AG20443 (cell line): Measurements from ENCODE around the gene SP3.

ENCODE experiments used
- DNase-seq: peaks from one replicate; pipeline ENCODE4 v3.0.0; 2012; ENCODE audit warnings: low spot score, mixed read lengths

The SP3 gene

GRCh38 chr2:173942861-173943523 lies 22.2 kb downstream of the SP3 start:
- DNase-seq: no peak

DNA sequence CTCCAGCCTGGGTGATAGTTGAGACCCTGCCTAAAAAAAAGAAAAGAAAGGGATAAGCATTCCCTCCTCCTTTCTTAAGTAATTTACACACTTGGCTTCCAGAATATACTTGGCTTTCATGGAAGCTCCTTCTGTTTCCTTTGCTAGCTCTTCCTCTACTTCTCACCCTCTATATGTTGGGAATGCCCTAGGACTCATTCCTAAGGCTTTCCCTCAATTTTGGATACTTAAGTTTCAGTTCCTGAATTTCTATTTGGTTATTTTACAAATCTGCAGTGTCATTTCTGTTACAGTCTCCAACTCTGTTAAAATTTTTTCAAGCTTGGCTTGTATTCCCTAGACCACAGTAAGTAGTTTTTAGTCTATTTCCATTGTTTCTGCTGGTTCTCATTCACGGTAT lies 23.6 kb downstream of the SP3 start:
- DNase-seq: no peak

GRCh38 chr2:173940208-173941020 lies 24.8 kb downstream of the SP3 start:
- DNase-seq: no peak

GRCh38 chr2:173938700-173939384 lies 26.3 kb downstream of the SP3 start:
- DNase-seq: no peak

- no peak for DNase-seq
Measured at GRCh38 chr2:173935305-173935704, 29.9 kb downstream of the SP3 start.

- DNase-seq: no peak
Measured at GRCh38 chr2:173934895-173935294, 30.3 kb downstream of the SP3 start.

GRCh38 chr2:173931751-173932150 lies 33.4 kb downstream of the SP3 start:
- DNase-seq: no peak

DNA sequence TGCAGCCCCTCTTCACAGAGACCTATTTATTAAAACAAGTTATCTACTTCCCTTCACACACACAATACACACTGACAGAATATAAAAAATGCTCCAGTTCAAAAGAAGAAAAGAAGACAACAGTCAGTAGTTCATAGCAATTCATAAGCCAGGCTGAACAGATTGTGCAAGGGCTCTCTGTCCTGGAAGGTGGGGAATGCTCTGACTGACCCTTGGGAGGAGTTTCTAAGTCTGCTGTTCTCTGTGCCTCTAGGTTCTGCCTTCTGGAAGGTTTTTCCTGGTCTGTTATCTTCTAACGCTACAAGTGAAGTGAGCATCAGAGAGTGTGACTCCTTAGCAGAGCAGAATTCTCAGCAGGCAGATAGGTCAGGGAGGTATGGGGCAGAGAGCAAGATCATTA lies 35.7 kb downstream of the SP3 start:
- DNase-seq: no peak

- DNase-seq: no peak
Measured at GRCh38 chr2:173926875-173927274, 38.3 kb downstream of the SP3 start.

DNA sequence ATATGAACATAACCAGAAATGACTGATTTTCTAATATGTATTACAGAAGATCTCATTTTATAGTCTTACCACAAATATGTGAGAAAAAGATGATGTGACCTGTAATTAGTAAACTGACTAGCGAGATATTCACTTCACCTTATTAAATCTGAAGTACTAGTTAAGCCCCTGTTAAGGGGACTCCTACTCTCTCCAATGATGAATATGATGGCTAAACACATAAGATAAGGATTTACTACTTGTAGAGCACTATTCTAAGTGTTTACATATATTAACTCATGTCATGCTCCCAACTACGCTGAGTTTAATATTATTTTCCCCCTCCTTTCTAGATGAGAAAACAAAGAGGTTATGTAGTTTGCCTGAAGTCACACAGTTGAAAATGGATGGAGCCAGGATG lies 40.9 kb downstream of the SP3 start:
- no peak for DNase-seq

DNA sequence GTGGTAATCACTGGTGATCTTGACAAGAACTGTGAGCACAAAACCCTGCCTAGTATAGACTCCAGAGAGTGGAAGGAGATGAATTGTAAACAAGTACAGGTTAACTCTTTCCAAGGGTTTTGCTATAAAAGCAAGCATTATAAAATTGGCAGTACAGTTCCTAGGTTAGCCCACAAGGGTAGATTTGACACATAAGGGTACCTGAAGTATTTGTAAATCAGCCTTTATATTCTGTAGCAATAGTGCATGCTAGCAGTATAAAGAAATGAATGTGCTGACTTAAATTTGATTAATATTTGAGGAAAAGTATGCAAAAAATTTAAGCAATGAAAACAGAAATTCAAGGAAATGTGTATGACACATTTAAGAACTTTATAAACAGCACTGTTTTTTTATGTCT lies 42.4 kb downstream of the SP3 start:
- no peak for DNase-seq

DNA sequence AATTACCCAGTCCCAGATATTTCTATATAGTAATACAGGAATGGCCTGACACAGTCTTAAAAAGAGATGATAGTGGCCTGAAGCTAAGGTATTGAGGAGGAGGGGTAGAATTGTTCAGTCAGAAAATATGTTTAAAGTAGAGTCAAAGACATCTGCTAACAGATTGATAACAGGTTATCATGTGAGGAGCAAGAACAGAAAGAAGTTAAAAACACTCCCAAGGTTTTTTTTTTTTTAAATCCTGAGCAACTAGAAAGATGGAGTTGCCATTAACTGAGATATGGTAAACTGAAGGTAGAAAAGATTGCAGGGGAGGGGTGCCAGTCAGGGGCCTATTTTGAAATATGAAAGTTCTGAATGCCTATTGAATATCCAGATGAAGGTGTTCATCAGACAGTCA lies 43.1 kb downstream of the SP3 start:
- DNase-seq: no peak

DNA sequence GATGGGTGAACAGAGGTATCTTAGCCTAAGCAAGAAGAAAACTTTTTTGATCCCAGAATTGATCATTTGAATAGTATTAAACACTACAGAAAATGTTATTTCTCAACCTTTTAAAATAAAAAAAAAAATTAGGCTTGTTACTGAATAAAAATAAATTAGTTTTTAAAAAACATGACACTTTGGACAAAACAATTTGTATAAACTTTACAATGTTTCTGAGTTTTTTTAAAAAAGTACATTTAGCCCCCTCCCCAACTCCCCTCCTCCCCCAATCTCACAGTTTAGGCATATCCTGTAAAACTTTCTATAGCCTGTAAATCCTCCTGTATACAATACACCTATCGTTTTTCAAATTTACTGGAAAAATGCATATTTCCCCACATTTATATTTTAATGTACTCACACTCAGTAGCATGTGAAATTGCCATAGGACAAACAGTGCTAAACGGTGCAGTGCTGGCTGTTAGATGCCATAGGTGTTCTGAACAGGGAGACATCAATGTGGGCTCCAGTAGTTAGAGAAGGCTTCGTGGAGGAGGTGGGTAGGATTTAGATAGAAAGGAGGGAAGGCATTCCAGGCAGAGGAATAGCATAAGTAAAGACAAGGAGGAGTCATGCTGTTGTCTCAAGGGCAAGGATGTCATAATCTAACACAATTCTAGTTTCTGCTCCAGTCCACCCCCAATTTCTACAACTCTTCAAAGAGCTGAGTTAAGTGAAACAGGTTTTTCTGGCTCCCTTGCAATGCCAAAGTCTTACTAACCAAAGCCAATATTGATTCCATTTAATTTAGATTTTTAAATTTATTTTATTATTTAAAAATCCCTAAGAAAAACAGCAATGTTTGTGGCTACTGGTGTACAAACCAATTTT lies 50.9 kb downstream of the SP3 start:
- DNase-seq: no peak

DNA sequence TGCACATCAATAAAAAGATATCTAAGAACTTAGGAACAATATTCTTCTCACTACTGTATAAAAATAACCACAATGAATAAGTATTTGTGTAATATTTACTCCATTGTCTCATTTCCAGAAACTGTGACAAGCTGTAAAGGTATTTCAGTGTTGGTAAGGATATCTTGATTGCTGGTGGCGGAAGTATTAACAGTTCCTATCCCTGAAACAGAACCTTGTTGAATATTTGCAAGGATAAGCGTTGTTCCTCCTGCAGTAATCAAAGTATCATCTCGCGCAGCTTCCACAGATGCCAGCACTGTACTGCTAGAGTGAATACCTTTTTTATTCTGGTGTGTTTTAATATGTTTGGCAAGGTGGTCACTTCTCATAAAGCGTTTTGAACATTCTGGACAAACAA lies 55.3 kb downstream of the SP3 start:
- no peak for DNase-seq

GRCh38 chr2:173906626-173907025 lies 58.5 kb downstream of the SP3 start:
- DNase-seq: no peak

- DNase-seq: no peak
Measured at GRCh38 chr2:173903601-173904394, 61.4 kb downstream of the SP3 start.

DNA sequence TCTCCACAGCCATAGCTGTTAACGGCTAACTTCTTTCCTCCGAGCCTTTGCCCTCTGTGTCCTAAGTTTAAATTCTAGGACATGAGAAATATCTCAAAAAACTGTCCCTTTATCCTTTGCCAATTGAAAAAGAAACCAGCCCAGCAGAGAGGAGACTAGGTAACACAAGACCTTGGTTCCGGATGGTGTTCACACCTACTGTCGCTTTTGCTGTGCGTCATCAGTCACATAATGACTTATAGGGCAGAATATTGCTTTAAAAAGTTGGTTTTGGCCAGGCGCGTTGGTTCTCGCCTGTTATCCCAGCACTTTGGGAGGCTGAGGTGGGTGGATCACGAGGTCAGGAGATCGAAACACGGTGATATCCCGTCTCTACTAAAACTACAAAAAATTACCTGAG lies 66.2 kb downstream of the SP3 start:
- DNase-seq: no peak

GRCh38 chr2:173898178-173898668 lies 67.0 kb downstream of the SP3 start:
- no peak for DNase-seq

DNA sequence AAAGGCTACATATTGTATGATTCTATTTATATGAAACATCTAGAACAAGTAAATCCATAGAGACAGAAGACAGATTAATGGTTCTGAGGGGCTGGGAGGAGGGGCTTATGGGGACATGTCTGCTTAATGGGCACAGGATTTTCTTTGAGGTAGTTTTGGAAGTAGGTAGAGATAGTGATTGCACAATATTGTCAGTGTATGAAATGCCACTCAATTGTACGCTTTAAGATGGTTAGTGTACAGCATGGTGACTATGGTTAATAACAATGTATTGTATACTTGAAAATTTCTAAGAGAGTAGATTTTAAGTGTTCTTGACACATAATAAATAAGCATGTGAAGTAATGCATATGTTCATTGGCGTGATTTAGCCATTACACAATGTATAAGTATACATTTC lies 68.4 kb downstream of the SP3 start:
- no peak for DNase-seq

DNA sequence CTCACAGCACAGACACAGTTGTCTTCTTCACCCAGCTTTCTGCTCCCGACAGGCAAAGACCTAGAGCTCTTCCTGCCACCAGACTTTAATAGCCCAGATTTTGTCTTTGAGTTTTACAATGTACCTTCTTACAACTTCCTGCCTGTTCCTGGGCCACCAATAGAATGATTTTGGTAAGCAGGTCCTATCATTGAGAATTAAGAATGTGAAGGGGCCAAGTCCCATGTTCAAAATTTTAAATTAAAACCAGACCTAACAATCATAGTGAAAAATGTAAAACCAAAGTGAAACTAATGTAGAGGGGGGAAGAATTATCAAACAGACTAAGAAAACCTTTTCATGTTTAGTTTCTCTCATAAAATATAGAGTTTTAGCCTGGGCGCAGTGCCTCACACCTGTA lies 72.8 kb downstream of the SP3 start:
- no peak for DNase-seq
